ENCODE data around the gene COMMD7.
"Not testable (repeated sequence)": the region's sequence is repeated elsewhere in the genome, so short reads cannot be mapped to it uniquely, and the experiment has no call there.

- TF ChIP-seq POLR2A, CTCF (IDR thresholded peaks at IDR 0.05): not testable (repeated sequence)
Observed at GRCh38 chr20:32728435-32728834, 14.8 kb downstream of the COMMD7 start.
